WTC11 (cell line): ENCODE results near the gene DDX11. TPM values are rescaled to one million over a fixed set of nuclear protein-coding genes. Genes with fewer than 3 reads are reported as not detected.

Experiments
- ATAC-seq: fragments of 200-7000 bp; cut with Tn5 transposase; 2 replicates; pipeline ENCODE4 v1.10.0; 2021; ENCODE audit warnings: mild to moderate bottlenecking, moderate library complexity
- CTCF ChIA-PET: fragments of 300-600 bp; sonication (Branson Sonifier 250); formaldehyde crosslinking; loops from one replicate; lab custom pipeline; 2021; ENCODE audit warnings: antibody characterized with exemption; lab: Charles Lee
- POLR2A ChIA-PET: fragments of 350-600 bp; sonication (Branson Sonifier 250); formaldehyde crosslinking; loops from one replicate; lab custom pipeline; 2021; ENCODE audit warnings: antibody characterized with exemption; lab: Charles Lee
- DNase-seq: peaks from one replicate; pipeline ENCODE4 v3.0.0; 2021; ENCODE audit warnings: low spot score
- H3K27ac Mint-ChIP-seq: 2 replicates; pipeline ENCODE4 v1.8.0; 2021; ENCODE audit warnings: mixed read lengths
- H3K27me3 Mint-ChIP-seq: 2 replicates; pipeline ENCODE4 v1.8.0; 2021; ENCODE audit warnings: low read depth, mild to moderate bottlenecking, moderate library complexity, mixed read lengths
- H3K36me3 Mint-ChIP-seq: 2 replicates; pipeline ENCODE4 v1.8.0; 2021; ENCODE audit warnings: mixed read lengths
- H3K4me1 Mint-ChIP-seq: 2 replicates; pipeline ENCODE4 v1.8.0; 2022; ENCODE audit warnings: mixed read lengths
- H3K4me3 Mint-ChIP-seq: 2 replicates; pipeline ENCODE4 v1.8.0; 2021; ENCODE audit warnings: mild to moderate bottlenecking, moderate library complexity, mixed read lengths
- H3K9me3 Mint-ChIP-seq: 2 replicates; pipeline ENCODE4 v1.8.0; 2021; ENCODE audit warnings: mixed read lengths
- AR ChIP-seq: fragments of 250-450 bp; sonication (Bioruptor Pico); IDR thresholded peaks from 2 replicates; pipeline ENCODE4 v1.9.0; 2021; ENCODE audit warnings: mild to moderate bottlenecking
- ATF1 ChIP-seq: sonication (generic); formaldehyde crosslinking; IDR thresholded peaks from 2 replicates; pipeline ENCODE4 v1.8.1; 2023; ENCODE audit warnings: mild to moderate bottlenecking, moderate library complexity, missing genetic modification reagents
- CBFB ChIP-seq: sonication (generic); formaldehyde crosslinking; IDR thresholded peaks from 2 replicates; pipeline ENCODE4 v1.8.1; 2022; ENCODE audit warnings: mild to moderate bottlenecking, low read depth, missing genetic modification reagents
- CDX4 ChIP-seq: fragments of 250-450 bp; sonication (Bioruptor Pico); IDR thresholded peaks from 2 replicates; pipeline ENCODE4 v1.9.0; 2021; ENCODE audit warnings: moderate library complexity, mild to moderate bottlenecking, inconsistent platforms, borderline replicate concordance
- E2F4 ChIP-seq: sonication (generic); formaldehyde crosslinking; IDR thresholded peaks from 2 replicates; pipeline ENCODE4 v1.8.1; 2022; ENCODE audit warnings: low read depth, mild to moderate bottlenecking, moderate library complexity, missing genetic modification reagents, borderline replicate concordance
- ESRRA ChIP-seq: sonication (generic); formaldehyde crosslinking; IDR thresholded peaks from 2 replicates; pipeline ENCODE4 v1.8.1; 2022; ENCODE audit warnings: mild to moderate bottlenecking, missing genetic modification reagents, borderline replicate concordance
- FOXP4 ChIP-seq: sonication (generic); formaldehyde crosslinking; IDR thresholded peaks from 2 replicates; pipeline ENCODE4 v1.8.0; 2022; ENCODE audit warnings: mild to moderate bottlenecking, missing genetic modification reagents
- GABPB1 ChIP-seq: sonication (generic); formaldehyde crosslinking; IDR thresholded peaks from 2 replicates; pipeline ENCODE4 v1.8.1; 2023; ENCODE audit warnings: mild to moderate bottlenecking, missing genetic modification reagents
- GRHL2 ChIP-seq: fragments of 250-450 bp; sonication (Bioruptor Pico); IDR thresholded peaks from 2 replicates; pipeline ENCODE4 v1.8.0; 2022; ENCODE audit warnings: mild to moderate bottlenecking, moderate library complexity; ENCODE audit not compliant: insufficient replicate concordance, severe bottlenecking
- HMGXB4 ChIP-seq: sonication (generic); formaldehyde crosslinking; IDR thresholded peaks from 2 replicates; pipeline ENCODE4 v1.8.1; 2023; ENCODE audit warnings: mild to moderate bottlenecking, moderate library complexity, missing genetic modification reagents
- PRRX2 ChIP-seq: fragments of 250-450 bp; sonication (Bioruptor Pico); IDR thresholded peaks from 2 replicates; pipeline ENCODE4 v1.8.0; 2021; ENCODE audit warnings: mild to moderate bottlenecking
- STAT6 ChIP-seq: sonication (generic); formaldehyde crosslinking; conservative IDR thresholded peaks from 2 replicates; pipeline ENCODE4 v1.8.1; 2023; ENCODE audit warnings: mild to moderate bottlenecking, low read depth, missing genetic modification reagents, moderate library complexity
- ZMAT4 ChIP-seq: fragments of 250-450 bp; sonication (Bioruptor Pico); IDR thresholded peaks from 2 replicates; pipeline ENCODE4 v1.9.0; 2021; ENCODE audit warnings: mild to moderate bottlenecking
- ZSCAN18 ChIP-seq: fragments of 250-450 bp; sonication (Bioruptor Pico); IDR thresholded peaks from 2 replicates; pipeline ENCODE4 v2.1.2; 2022; ENCODE audit warnings: mild to moderate bottlenecking, moderate library complexity
- total RNA-seq: library from RNA; stranded (reverse); gene quantifications from 3 replicates; pipeline ENCODE4 v1.2.3, GENCODE V29; 2021

DDX11 gene
- total RNA-seq, 1 experiment from 2014 or later = 219 TPM

- no peak for TF ChIP-seq CDX4
- TF ChIP-seq AR (CRISPR knock-in tag) = no peak
- no peak for TF ChIP-seq CBFB (CRISPR knock-in tag)
- no peak for TF ChIP-seq ZMAT4 (CRISPR knock-in tag)
- TF ChIP-seq ATF1 (CRISPR knock-in tag) = no peak
Measured at GRCh38 chr12:31031951-31032335, 41.7 kb upstream of the DDX11 start (continued).

GRCh38 chr12:31033146-31033545, 40.5 kb upstream of the DDX11 start:
- no peaks in the 10 kb centered on the region for H3K9me3 Mint-ChIP-seq
- H3K27ac Mint-ChIP-seq = no peak overlapping the region
- H3K4me1 Mint-ChIP-seq = peaks cover 4% of the 10 kb centered on the region; the same call in 1 of the 2 replicates
- no peak for DNase-seq
- no peak for ATAC-seq
- no peak for TF ChIP-seq CBFB (CRISPR knock-in tag)
- H3K36me3 Mint-ChIP-seq = no peaks in the 10 kb centered on the region
- H3K27me3 Mint-ChIP-seq = no peaks in the 10 kb centered on the region
- no peak overlapping the region for H3K4me3 Mint-ChIP-seq
- CTCF ChIA-PET = no interaction called here
- POLR2A ChIA-PET = no interaction called here

GRCh38 chr12:31033681-31034080, 40.0 kb upstream of the DDX11 start:
- Mint-ChIP-seq H3K36me3 (no peaks in the 10 kb centered on the region), H3K27ac (no peak overlapping the region), H3K4me1 (peaks cover 4% of the 10 kb centered on the region; the same call in 1 of the 2 replicates), H3K27me3 (peaks cover 2% of the 10 kb centered on the region; the same call in 1 of the 2 replicates), H3K4me3 (no peak overlapping the region), H3K9me3 (no peaks in the 10 kb centered on the region)
- POLR2A ChIA-PET = no interaction called here
- CTCF ChIA-PET = interaction anchor here (1.8 kb wide), 1 partner anchor 12 kb away, joined by 5 read pairs; no protein-coding TSS in a partner anchor
- no peak for DNase-seq
- no peak for ATAC-seq
- TF ChIP-seq HMGXB4 (no peak), ZSCAN18 (CRISPR knock-in tag) (no peak), GRHL2 (CRISPR knock-in tag) (no peak), STAT6 (CRISPR knock-in tag) (no peak), ESRRA (CRISPR knock-in tag) (no peak), GABPB1 (CRISPR knock-in tag) (no peak), PRRX2 (CRISPR knock-in tag) (no peak), AR (CRISPR knock-in tag) (no peak), E2F4 (no peak), CDX4 (no peak), FOXP4 (CRISPR knock-in tag) (no peak)
